ENCODE measurements around the gene F7.

DNA sequence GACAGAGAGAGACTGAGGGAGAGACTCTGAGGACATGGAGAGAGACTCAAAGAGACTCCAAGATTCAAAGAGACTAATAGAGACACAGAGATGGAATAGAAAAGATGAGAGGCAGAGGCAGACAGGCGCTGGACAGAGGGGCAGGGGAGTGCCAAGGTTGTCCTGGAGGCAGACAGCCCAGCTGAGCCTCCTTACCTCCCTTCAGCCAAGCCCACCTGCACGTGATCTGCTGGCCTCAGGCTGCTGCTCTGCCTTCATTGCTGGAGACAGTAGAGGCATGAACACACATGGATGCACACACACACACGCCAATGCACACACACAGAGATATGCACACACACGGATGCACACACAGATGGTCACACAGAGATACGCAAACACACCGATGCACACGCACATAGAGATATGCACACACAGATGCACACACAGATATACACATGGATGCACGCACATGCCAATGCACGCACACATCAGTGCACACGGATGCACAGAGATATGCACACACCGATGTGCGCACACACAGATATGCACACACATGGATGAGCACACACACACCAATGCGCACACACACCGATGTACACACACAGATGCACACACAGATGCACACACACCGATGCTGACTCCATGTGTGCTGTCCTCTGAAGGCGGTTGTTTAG lies 13.7 kb downstream of the F7 start:
- TF ChIP-seq, protein P1, sequence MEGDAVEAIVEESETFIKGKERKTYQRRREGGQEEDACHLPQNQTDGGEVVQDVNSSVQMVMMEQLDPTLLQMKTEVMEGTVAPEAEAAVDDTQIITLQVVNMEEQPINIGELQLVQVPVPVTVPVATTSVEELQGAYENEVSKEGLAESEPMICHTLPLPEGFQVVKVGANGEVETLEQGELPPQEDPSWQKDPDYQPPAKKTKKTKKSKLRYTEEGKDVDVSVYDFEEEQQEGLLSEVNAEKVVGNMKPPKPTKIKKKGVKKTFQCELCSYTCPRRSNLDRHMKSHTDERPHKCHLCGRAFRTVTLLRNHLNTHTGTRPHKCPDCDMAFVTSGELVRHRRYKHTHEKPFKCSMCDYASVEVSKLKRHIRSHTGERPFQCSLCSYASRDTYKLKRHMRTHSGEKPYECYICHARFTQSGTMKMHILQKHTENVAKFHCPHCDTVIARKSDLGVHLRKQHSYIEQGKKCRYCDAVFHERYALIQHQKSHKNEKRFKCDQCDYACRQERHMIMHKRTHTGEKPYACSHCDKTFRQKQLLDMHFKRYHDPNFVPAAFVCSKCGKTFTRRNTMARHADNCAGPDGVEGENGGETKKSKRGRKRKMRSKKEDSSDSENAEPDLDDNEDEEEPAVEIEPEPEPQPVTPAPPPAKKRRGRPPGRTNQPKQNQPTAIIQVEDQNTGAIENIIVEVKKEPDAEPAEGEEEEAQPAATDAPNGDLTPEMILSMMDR (IDR thresholded peaks at IDR 0.05) = no peak
- no peak for TF ChIP-seq ZFX (IDR thresholded peaks at IDR 0.05; ENCODE audit: borderline replicate concordance)

Data from 22Rv1 (cell line).